Suprapubic skin (tissue), 4 donors: Measurements from ENCODE around the gene HSD17B4. TPM values are rescaled to one million over a fixed set of nuclear protein-coding genes. Genes with fewer than 3 reads are reported as not detected.
"Not testable (repeated sequence)": the region's sequence is repeated elsewhere in the genome, so short reads cannot be mapped to it uniquely, and the experiment has no call there.

Experiments used
- DNase-seq, 2 donors: peaks; one replicate each; pipeline ENCODE4 v3.0.0-alpha.2; 2019; ENCODE audit warnings: low spot score in 2 of 2
- H3K27ac ChIP-seq: fragments of 200-600 bp; sonication (generic); one replicate; pipeline ENCODE4 v1.5.1; 2019
- H3K27me3 ChIP-seq: fragments of 200-600 bp; sonication (generic); one replicate; pipeline ENCODE4 v1.5.1; 2019
- H3K36me3 ChIP-seq: fragments of 200-600 bp; sonication (generic); one replicate; pipeline ENCODE4 v1.5.1; 2019
- H3K4me1 ChIP-seq: fragments of 200-600 bp; sonication (generic); one replicate; pipeline ENCODE4 v1.5.1; 2019
- H3K4me3 ChIP-seq: fragments of 200-600 bp; sonication (generic); one replicate; pipeline ENCODE4 v1.5.1; 2019; ENCODE audit warnings: mild to moderate bottlenecking
- H3K9me3 ChIP-seq: fragments of 200-600 bp; sonication (generic); one replicate; pipeline ENCODE4 v1.5.1; 2019
- EP300 ChIP-seq: sonication (generic); formaldehyde crosslinking; IDR thresholded peaks from one replicate; pipeline ENCODE4 v1.6.1; 2017; ENCODE audit warnings: antibody characterized with exemption
- POLR2A ChIP-seq, 2 donors: fragments of 450-650 bp; IDR thresholded peaks; one replicate each; pipeline ENCODE4 v1.6.1; 2017; ENCODE audit warnings: antibody characterized with exemption in 2 of 2, mild to moderate bottlenecking in 2 of 2, moderate library complexity in 2 of 2
- POLR2AphosphoS5 ChIP-seq, 3 donors: sonication (generic); formaldehyde crosslinking; IDR thresholded peaks; one replicate each; pipeline ENCODE4 v1.6.1; 2017; ENCODE audit warnings: antibody characterized with exemption in 3 of 3
- WGBS: methylation state at CpG from one replicate; pipeline ENCODE4 v1.1.5; 2018; 5-methylcytosine and 5-hydroxymethylcytosine counted together
- total RNA-seq, 4 donors: library from RNA; depleted of rRNA; stranded (reverse); fragments of >200 nt; gene quantifications; one replicate each; pipeline ENCODE4 v1.1.0, GENCODE V29; 2016
- TF ChIP-seq, protein P1 (sequence below), 2 donors: fragments of 200-600 bp in 1 of 2; fragments of 450-650 bp in 1 of 2; sonication (generic) in 1 of 2; IDR thresholded peaks; one replicate each; pipeline ENCODE4 v1.5.1; 2016 to 2019; ENCODE audit warnings: antibody characterized with exemption in 2 of 2, mild to moderate bottlenecking in 1 of 2, moderate library complexity in 1 of 2

Gene HSD17B4
- total RNA-seq, 4 donors from 2014 or later, result 128 to 268 (median 139) TPM

DNA sequence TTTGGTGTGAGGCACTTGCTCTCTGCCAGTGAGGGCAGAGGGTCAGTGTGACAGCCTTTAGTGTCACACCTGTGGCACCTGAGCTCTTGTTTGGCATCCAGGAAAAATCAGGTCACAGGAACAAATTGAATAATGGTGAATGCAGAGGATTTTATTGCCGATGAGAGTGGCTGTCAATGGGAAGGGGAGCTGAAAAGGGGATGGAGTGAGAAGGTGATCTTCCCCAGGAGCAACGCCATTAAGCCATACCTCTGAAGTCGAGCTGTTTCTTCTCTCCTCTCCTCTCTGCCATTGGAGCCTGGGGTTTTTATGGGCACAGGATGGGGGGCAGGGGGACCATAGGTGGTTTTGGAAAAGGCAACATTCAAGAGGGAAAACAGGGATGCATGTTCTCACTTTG lies 2.4 kb upstream of the HSD17B4 start:
- H3K27ac ChIP-seq, result no peak overlapping the region
- WGBS, result 93% methylated on average over 3 of the region's 3 CpGs
- no peaks in the 10 kb centered on the region for H3K36me3 ChIP-seq
- TF ChIP-seq EP300 (no peak), POLR2A (IDR thresholded peaks at IDR 0.05) (no peak), POLR2AphosphoS5 (IDR thresholded peaks at IDR 0.05) (no peak)
- TF ChIP-seq, protein P1, sequence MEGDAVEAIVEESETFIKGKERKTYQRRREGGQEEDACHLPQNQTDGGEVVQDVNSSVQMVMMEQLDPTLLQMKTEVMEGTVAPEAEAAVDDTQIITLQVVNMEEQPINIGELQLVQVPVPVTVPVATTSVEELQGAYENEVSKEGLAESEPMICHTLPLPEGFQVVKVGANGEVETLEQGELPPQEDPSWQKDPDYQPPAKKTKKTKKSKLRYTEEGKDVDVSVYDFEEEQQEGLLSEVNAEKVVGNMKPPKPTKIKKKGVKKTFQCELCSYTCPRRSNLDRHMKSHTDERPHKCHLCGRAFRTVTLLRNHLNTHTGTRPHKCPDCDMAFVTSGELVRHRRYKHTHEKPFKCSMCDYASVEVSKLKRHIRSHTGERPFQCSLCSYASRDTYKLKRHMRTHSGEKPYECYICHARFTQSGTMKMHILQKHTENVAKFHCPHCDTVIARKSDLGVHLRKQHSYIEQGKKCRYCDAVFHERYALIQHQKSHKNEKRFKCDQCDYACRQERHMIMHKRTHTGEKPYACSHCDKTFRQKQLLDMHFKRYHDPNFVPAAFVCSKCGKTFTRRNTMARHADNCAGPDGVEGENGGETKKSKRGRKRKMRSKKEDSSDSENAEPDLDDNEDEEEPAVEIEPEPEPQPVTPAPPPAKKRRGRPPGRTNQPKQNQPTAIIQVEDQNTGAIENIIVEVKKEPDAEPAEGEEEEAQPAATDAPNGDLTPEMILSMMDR (IDR thresholded peaks at IDR 0.05), result no peak
- DNase-seq, result no peak
- no peaks in the 10 kb centered on the region for H3K27me3 ChIP-seq
- peaks cover 11% of the 10 kb centered on the region for H3K4me1 ChIP-seq
- no peak overlapping the region for H3K4me3 ChIP-seq
- H3K9me3 ChIP-seq, result no peaks in the 10 kb centered on the region

GRCh38 chr5:119450627-119451026 lies 1.7 kb upstream of the HSD17B4 start:
- peaks cover 11% of the 10 kb centered on the region for H3K4me1 ChIP-seq
- not testable (repeated sequence) for DNase-seq, H3K27ac ChIP-seq, H3K9me3 ChIP-seq, H3K27me3 ChIP-seq, H3K36me3 ChIP-seq, H3K4me3 ChIP-seq
- 83% methylated on average over 4 of the region's 4 CpGs for WGBS

DNA sequence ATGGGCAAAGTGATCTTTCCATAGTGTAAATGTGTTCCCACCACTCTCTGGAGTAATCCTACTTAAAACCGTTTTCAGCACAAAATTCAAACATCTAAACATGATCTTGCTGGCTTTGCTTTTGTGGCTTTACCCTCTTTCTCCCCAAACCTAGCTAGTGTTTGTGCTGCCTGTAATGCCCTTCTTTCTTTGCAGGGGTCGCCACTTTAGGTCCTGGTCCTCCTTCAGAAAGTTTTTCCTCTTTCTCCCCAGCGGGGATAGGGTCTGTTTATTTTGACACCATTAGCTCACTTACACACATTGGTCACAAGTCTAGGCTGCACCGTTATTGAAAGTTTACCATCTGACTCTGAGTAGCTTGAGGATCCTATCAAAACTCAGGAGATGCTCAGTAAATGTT lies 736 bp upstream of the HSD17B4 start:
- DNase-seq, result no peak

DNA sequence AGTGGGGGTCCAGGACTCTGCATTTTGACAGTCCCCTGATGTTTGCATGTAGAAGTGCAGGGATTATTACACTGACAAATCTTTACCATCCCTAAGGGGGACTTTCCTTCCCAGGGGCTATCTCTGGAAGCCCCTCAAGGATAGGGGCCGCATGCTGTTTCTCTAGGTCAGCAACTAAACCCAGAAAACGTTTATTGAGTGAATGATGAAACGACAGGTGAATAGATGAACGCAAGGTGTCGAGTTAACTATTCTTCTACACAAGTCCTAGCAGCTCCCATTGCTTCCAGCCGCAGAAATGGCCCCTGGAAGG lies 281 bp upstream of the HSD17B4 start:
- Histone ChIP-seq H3K4me1 (peaks cover 11% of the 10 kb centered on the region), H3K27ac (peak overlapping the region; percentile 84), H3K9me3 (no peaks in the 10 kb centered on the region), H3K27me3 (no peaks in the 10 kb centered on the region), H3K36me3 (peaks cover 7% of the 10 kb centered on the region), H3K4me3 (peak overlapping the region; percentile 68)
- TF ChIP-seq POLR2AphosphoS5 (IDR thresholded peaks at IDR 0.05) (no peak), POLR2A (IDR thresholded peaks at IDR 0.05) (no peak), EP300 (no peak)
- TF ChIP-seq, protein P1 (IDR thresholded peaks at IDR 0.05), result no peak
- 17% methylated on average over 6 of the region's 6 CpGs for WGBS
- DNase-seq, result no peak

More for the DNA sequence above, 736 bp upstream of the HSD17B4 start:
- Histone ChIP-seq H3K4me3 (no peak overlapping the region), H3K27me3 (no peaks in the 10 kb centered on the region), H3K27ac (no peak overlapping the region), H3K4me1 (peaks cover 11% of the 10 kb centered on the region), H3K9me3 (no peaks in the 10 kb centered on the region), H3K36me3 (peaks cover 3% of the 10 kb centered on the region)
- TF ChIP-seq POLR2A (IDR thresholded peaks at IDR 0.05) (no peak), POLR2AphosphoS5 (IDR thresholded peaks at IDR 0.05) (no peak), EP300 (no peak)
- TF ChIP-seq, protein P1 (IDR thresholded peaks at IDR 0.05), result no peak
- 93% methylated on average over 4 of the region's 4 CpGs for WGBS

DNA sequence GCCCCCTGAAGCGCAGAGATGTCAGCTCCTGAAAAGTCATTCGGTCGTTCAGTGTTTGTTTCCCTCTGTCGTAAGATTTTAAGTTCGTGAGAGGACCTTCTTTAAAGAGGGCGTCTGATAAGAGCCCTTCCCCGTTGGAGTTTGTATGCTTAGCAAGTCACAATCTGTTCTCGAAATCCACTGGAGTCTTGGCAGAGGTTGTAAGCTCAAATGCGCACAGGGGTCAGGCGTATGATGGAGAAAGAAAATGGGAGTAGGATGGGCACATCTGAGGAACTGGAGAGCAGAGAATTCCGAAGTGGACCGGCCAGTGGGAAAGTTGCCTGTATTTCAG lies 710 bp downstream of the HSD17B4 start:
- no peak for DNase-seq
- Histone ChIP-seq H3K36me3 (peaks cover 12% of the 10 kb centered on the region), H3K9me3 (no peaks in the 10 kb centered on the region), H3K27me3 (no peaks in the 10 kb centered on the region), H3K27ac (peak overlapping the region; percentile 84), H3K4me1 (peaks cover 11% of the 10 kb centered on the region), H3K4me3 (peak overlapping the region; percentile 68)
- TF ChIP-seq, protein P1 (IDR thresholded peaks at IDR 0.05), result no peak
- TF ChIP-seq POLR2A (IDR thresholded peaks at IDR 0.05) (no peak), EP300 (no peak), POLR2AphosphoS5 (IDR thresholded peaks at IDR 0.05) (no peak)
- 4% methylated on average over 12 of the region's 12 CpGs for WGBS

GRCh38 chr5:119454171-119454570 lies 1.9 kb downstream of the HSD17B4 start:
- no peak for DNase-seq
- H3K27me3 ChIP-seq, result no peaks in the 10 kb centered on the region
- no peaks in the 10 kb centered on the region for H3K9me3 ChIP-seq
- peaks cover 11% of the 10 kb centered on the region for H3K4me1 ChIP-seq
- H3K4me3 ChIP-seq, result no peak overlapping the region
- no peak for TF ChIP-seq POLR2A (IDR thresholded peaks at IDR 0.05)
- no peak for TF ChIP-seq POLR2AphosphoS5 (IDR thresholded peaks at IDR 0.05)
- TF ChIP-seq, protein P1 (IDR thresholded peaks at IDR 0.05), result no peak
- TF ChIP-seq EP300, result no peak
- H3K36me3 ChIP-seq, result peaks cover 12% of the 10 kb centered on the region
- 96% methylated on average over 3 of the region's 3 CpGs for WGBS
- H3K27ac ChIP-seq, result no peak overlapping the region
